HCT116 (cell line): ENCODE measurements around the gene CNTN4.

Experiments used
- CEBPB ChIP-seq: IDR thresholded peaks from 2 replicates; pipeline ENCODE4 v1.6.1; 2012; ENCODE audit warnings: low read depth
- EZH2 ChIP-seq: fragments of 200-600 bp; sonication (generic); IDR thresholded peaks from 2 replicates; pipeline ENCODE4 v1.6.1; 2017; ENCODE audit warnings: antibody characterized with exemption, mixed run types
- EZH2phosphoT487 ChIP-seq: fragments of 200-600 bp; IDR thresholded peaks from 2 replicates; pipeline ENCODE4 v1.6.1; 2018; ENCODE audit warnings: antibody characterized with exemption, borderline replicate concordance
- JUND ChIP-seq: IDR thresholded peaks from 2 replicates; pipeline ENCODE4 v1.6.1; 2012
- POLR2A ChIP-seq: IDR thresholded peaks from 2 replicates; pipeline ENCODE4 v1.7.0; 2011; ENCODE audit warnings: borderline replicate concordance; ENCODE audit not compliant: insufficient read depth, insufficient read length; ENCODE audit errors: extremely low read depth
- POLR2AphosphoS5 ChIP-seq: IDR thresholded peaks from 2 replicates; pipeline ENCODE4 v1.6.1; 2011; ENCODE audit warnings: mild to moderate bottlenecking, low read depth, low read length, moderate library complexity
- RAD21 ChIP-seq: IDR thresholded peaks from 2 replicates; pipeline ENCODE4 v1.6.1; 2012; ENCODE audit warnings: low read depth, mild to moderate bottlenecking
- SP1 ChIP-seq: IDR thresholded peaks from 2 replicates; pipeline ENCODE4 v1.6.1; 2012; ENCODE audit warnings: low read depth
- TCF7L2 ChIP-seq: IDR thresholded peaks from 2 replicates; pipeline ENCODE4 v1.7.0; 2011; ENCODE audit warnings: borderline replicate concordance, inconsistent platforms; ENCODE audit not compliant: insufficient read depth, insufficient read length; ENCODE audit errors: extremely low read depth
- YY1 ChIP-seq: IDR thresholded peaks from 2 replicates; pipeline ENCODE4 v1.6.1; 2011; ENCODE audit warnings: low read length, low read depth, moderate library complexity, mild to moderate bottlenecking; ENCODE audit not compliant: insufficient replicate concordance; ENCODE audit errors: extremely low read depth
- TF ChIP-seq, protein P1 (sequence below), 3 experiments: fragments of 200-600 bp in 1 of 3; sonication (generic) in 1 of 3; IDR thresholded peaks in 2 of 3; conservative IDR thresholded peaks in 1 of 3; 2 replicates each; pipeline ENCODE4 v1.5.1; 2012 to 2017; ENCODE audit warnings: low read depth in 2 of 3, low read length in 2 of 3, antibody characterized with exemption in 1 of 3, borderline replicate concordance in 1 of 3, control low read depth in 1 of 3, mild to moderate bottlenecking in 1 of 3, mixed read lengths in 1 of 3, mixed run types in 1 of 3, moderate library complexity in 1 of 3; ENCODE audit not compliant: insufficient read depth in 1 of 3
- TF ChIP-seq, protein P2 (sequence below): IDR thresholded peaks from 2 replicates; pipeline ENCODE4 v1.6.1; 2012; ENCODE audit warnings: low read depth
- TF ChIP-seq, protein P3 (sequence below): IDR thresholded peaks from 2 replicates; pipeline ENCODE4 v1.6.1; 2011; ENCODE audit warnings: mild to moderate bottlenecking, low read length, moderate library complexity; ENCODE audit not compliant: insufficient replicate concordance; ENCODE audit errors: extremely low read depth

DNA sequence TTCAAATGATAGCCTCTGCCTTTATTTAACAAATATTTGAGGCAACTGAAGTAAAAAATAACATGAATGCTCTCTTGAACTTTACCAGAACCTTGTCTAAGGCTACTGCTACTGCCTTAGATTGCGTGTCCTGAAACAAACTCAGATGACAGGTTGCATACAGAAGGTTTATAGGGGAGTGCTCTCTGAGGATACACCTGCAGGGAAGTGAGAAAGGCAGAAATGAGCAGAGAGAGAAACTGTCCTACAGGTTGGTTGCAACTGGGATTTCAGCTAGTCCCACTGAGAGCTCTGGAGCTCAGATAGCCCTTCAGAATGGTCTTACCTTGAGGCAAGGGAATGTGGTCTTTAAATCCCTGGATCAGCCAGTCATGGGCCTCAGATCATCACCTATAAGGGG lies 846.0 kb downstream of the CNTN4 start:
- TF ChIP-seq, protein P1, sequence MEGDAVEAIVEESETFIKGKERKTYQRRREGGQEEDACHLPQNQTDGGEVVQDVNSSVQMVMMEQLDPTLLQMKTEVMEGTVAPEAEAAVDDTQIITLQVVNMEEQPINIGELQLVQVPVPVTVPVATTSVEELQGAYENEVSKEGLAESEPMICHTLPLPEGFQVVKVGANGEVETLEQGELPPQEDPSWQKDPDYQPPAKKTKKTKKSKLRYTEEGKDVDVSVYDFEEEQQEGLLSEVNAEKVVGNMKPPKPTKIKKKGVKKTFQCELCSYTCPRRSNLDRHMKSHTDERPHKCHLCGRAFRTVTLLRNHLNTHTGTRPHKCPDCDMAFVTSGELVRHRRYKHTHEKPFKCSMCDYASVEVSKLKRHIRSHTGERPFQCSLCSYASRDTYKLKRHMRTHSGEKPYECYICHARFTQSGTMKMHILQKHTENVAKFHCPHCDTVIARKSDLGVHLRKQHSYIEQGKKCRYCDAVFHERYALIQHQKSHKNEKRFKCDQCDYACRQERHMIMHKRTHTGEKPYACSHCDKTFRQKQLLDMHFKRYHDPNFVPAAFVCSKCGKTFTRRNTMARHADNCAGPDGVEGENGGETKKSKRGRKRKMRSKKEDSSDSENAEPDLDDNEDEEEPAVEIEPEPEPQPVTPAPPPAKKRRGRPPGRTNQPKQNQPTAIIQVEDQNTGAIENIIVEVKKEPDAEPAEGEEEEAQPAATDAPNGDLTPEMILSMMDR (IDR thresholded peaks at IDR 0.05 in 2 of 3, conservative IDR thresholded peaks at IDR 0.05 in 1 of 3; ENCODE audit: borderline replicate concordance in 1 of 3, insufficient read depth in 1 of 3, low read depth in 2 of 3, low read length in 2 of 3) = no peak
- TF ChIP-seq POLR2AphosphoS5 (no peak), POLR2A (no peak), EZH2phosphoT487 (no peak), EZH2 (no peak), SP1 (no peak), RAD21 (no peak), JUND (no peak), YY1 (no peak), TCF7L2 (no peak), CEBPB (no peak)
- TF ChIP-seq, protein P2, sequence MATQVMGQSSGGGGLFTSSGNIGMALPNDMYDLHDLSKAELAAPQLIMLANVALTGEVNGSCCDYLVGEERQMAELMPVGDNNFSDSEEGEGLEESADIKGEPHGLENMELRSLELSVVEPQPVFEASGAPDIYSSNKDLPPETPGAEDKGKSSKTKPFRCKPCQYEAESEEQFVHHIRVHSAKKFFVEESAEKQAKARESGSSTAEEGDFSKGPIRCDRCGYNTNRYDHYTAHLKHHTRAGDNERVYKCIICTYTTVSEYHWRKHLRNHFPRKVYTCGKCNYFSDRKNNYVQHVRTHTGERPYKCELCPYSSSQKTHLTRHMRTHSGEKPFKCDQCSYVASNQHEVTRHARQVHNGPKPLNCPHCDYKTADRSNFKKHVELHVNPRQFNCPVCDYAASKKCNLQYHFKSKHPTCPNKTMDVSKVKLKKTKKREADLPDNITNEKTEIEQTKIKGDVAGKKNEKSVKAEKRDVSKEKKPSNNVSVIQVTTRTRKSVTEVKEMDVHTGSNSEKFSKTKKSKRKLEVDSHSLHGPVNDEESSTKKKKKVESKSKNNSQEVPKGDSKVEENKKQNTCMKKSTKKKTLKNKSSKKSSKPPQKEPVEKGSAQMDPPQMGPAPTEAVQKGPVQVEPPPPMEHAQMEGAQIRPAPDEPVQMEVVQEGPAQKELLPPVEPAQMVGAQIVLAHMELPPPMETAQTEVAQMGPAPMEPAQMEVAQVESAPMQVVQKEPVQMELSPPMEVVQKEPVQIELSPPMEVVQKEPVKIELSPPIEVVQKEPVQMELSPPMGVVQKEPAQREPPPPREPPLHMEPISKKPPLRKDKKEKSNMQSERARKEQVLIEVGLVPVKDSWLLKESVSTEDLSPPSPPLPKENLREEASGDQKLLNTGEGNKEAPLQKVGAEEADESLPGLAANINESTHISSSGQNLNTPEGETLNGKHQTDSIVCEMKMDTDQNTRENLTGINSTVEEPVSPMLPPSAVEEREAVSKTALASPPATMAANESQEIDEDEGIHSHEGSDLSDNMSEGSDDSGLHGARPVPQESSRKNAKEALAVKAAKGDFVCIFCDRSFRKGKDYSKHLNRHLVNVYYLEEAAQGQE = no peak
- TF ChIP-seq, protein P3, sequence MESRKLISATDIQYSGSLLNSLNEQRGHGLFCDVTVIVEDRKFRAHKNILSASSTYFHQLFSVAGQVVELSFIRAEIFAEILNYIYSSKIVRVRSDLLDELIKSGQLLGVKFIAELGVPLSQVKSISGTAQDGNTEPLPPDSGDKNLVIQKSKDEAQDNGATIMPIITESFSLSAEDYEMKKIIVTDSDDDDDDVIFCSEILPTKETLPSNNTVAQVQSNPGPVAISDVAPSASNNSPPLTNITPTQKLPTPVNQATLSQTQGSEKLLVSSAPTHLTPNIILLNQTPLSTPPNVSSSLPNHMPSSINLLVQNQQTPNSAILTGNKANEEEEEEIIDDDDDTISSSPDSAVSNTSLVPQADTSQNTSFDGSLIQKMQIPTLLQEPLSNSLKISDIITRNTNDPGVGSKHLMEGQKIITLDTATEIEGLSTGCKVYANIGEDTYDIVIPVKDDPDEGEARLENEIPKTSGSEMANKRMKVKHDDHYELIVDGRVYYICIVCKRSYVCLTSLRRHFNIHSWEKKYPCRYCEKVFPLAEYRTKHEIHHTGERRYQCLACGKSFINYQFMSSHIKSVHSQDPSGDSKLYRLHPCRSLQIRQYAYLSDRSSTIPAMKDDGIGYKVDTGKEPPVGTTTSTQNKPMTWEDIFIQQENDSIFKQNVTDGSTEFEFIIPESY = no peak
